SK-N-SH (cell line): Measurements from ENCODE around the gene NRDC. TPM values are rescaled to one million over a fixed set of nuclear protein-coding genes. Genes with fewer than 3 reads are reported as not detected.

Experiments
- CTCF ChIA-PET: fragments of 300-600, 350-600 bp; formaldehyde crosslinking; extraction: SDS; loops from one replicate; lab custom pipeline; 2021; lab: Yijun Ruan, JAX
- POLR2A ChIA-PET: fragments of 350-600 bp; sonication (Branson Sonifier 250); formaldehyde crosslinking; extraction: SDS; loops from one replicate; lab custom pipeline; 2020; ENCODE audit warnings: antibody characterized with exemption, inconsistent platforms; lab: Yijun Ruan, JAX
- DNase-seq: peaks from one replicate; pipeline ENCODE4 v3.0.0; 2012
- H2AFZ ChIP-seq: fragments of 200-600 bp; sonication (generic); 2 replicates; pipeline ENCODE4 v1.8.1; 2016; ENCODE audit warnings: antibody characterized with exemption, mild to moderate bottlenecking, low read depth
- H3F3A ChIP-seq: fragments of 200-600 bp; sonication (generic); replicated peaks from 2 replicates; pipeline ENCODE3; 2016; ENCODE audit warnings: antibody characterized with exemption, mild to moderate bottlenecking; ENCODE audit not compliant: insufficient read depth
- H3K27ac ChIP-seq, 2 experiments: fragments of 200-500 bp in 1 of 2; fragments of 200-600 bp in 1 of 2; sonication (Bioruptor generic) in 1 of 2; sonication (generic), shearing (Covaris generic) in 1 of 2; 2 replicates each; pipeline versions ENCODE4 v1.5.1 to v1.6.1; 2014 to 2016; ENCODE audit warnings: low read depth in 2 of 2, inconsistent platforms in 1 of 2, low read length in 1 of 2, mild to moderate bottlenecking in 1 of 2, mixed read lengths in 1 of 2
- H3K27me3 ChIP-seq: fragments of 200-600 bp; sonication (generic), shearing (Covaris generic); 2 replicates; pipeline ENCODE4 v1.6.1; 2016; ENCODE audit warnings: mixed run types; ENCODE audit not compliant: insufficient read depth
- H3K36me3 ChIP-seq, 2 experiments: fragments of 200-500 bp in 1 of 2; fragments of 200-600 bp in 1 of 2; sonication (Bioruptor generic) in 1 of 2; sonication (generic) in 1 of 2; replicated peaks in 1 of 2; 2 replicates each; pipeline versions ENCODE3 to v1.5.1; 2014 to 2016; ENCODE audit warnings: low read length in 1 of 2, mild to moderate bottlenecking in 1 of 2; ENCODE audit not compliant: insufficient read depth in 2 of 2, control insufficient read depth in 1 of 2
- H3K4me1 ChIP-seq, 2 experiments: fragments of 200-500 bp in 1 of 2; fragments of 200-600 bp in 1 of 2; sonication (Bioruptor generic) in 1 of 2; sonication (generic), shearing (Covaris generic) in 1 of 2; 2 replicates each; pipeline versions ENCODE4 v1.5.1 to v1.6.1; 2014 to 2016; ENCODE audit warnings: low read depth in 1 of 2, low read length in 1 of 2, mixed run types in 1 of 2; ENCODE audit not compliant: insufficient read depth in 2 of 2, control insufficient read depth in 1 of 2
- H3K4me2 ChIP-seq: fragments of 200-600 bp; sonication (generic), shearing (Covaris generic); 2 replicates; pipeline ENCODE4 v1.6.1; 2017; ENCODE audit warnings: mixed run types
- H3K4me3 ChIP-seq, 2 experiments: fragments of 200-500 bp in 1 of 2; fragments of 200-600 bp in 1 of 2; sonication (Bioruptor generic) in 1 of 2; sonication (generic), shearing (Covaris generic) in 1 of 2; 2 replicates each; pipeline versions ENCODE4 v1.5.1 to v1.8.1; 2014 to 2016; ENCODE audit warnings: low read depth in 2 of 2, inconsistent platforms in 1 of 2, low read length in 1 of 2, mild to moderate bottlenecking in 1 of 2, mixed read lengths in 1 of 2, moderate library complexity in 1 of 2
- H3K79me2 ChIP-seq: fragments of 200-600 bp; sonication (generic); 2 replicates; pipeline ENCODE4 v1.8.1; 2017; ENCODE audit warnings: mild to moderate bottlenecking; ENCODE audit not compliant: insufficient read depth
- H3K9ac ChIP-seq: fragments of 200-600 bp; sonication (generic); 2 replicates; pipeline ENCODE4 v1.6.1; 2017; ENCODE audit warnings: mixed run types
- H3K9me2 ChIP-seq: fragments of 200-600 bp; sonication (generic); 2 replicates; pipeline ENCODE4 v1.6.1; 2017; ENCODE audit warnings: mixed run types
- H3K9me3 ChIP-seq: fragments of 200-600 bp; sonication (generic); 2 replicates; pipeline ENCODE4 v1.6.1; 2017; ENCODE audit warnings: mixed run types, mild to moderate bottlenecking, moderate library complexity
- H4K20me1 ChIP-seq: fragments of 200-600 bp; sonication (generic); 2 replicates; pipeline ENCODE4 v1.6.1; 2017; ENCODE audit warnings: mild to moderate bottlenecking, mixed run types; ENCODE audit not compliant: insufficient read depth
- ELF1 ChIP-seq: IDR thresholded peaks from 2 replicates; pipeline ENCODE4 v1.4.0; 2012
- EZH2phosphoT487 ChIP-seq: fragments of 200-600 bp; sonication (generic); IDR thresholded peaks from 2 replicates; pipeline ENCODE4 v1.6.1; 2017; ENCODE audit warnings: low read depth, mixed run types, mild to moderate bottlenecking, antibody characterized with exemption, moderate library complexity, borderline replicate concordance
- FOSL2 ChIP-seq: IDR thresholded peaks from 2 replicates; pipeline ENCODE4 v1.4.0; 2012; ENCODE audit warnings: low read depth, mild to moderate bottlenecking, moderate library complexity, borderline replicate concordance
- FOXJ3 ChIP-seq: sonication (generic); formaldehyde crosslinking; IDR thresholded peaks from 2 replicates; pipeline ENCODE4 v1.5.1; 2020; ENCODE audit warnings: mild to moderate bottlenecking, missing genetic modification reagents
- GATA2 ChIP-seq: sonication (generic); formaldehyde crosslinking; IDR thresholded peaks from 2 replicates; pipeline ENCODE4 v1.5.0; 2020; ENCODE audit warnings: mild to moderate bottlenecking, missing genetic modification reagents
- NRF1 ChIP-seq: IDR thresholded peaks from 2 replicates; pipeline ENCODE4 v1.6.1; 2012; ENCODE audit warnings: low read depth, mild to moderate bottlenecking, low read length
- RCOR1 ChIP-seq: fragments of 150-350 bp; IDR thresholded peaks from 2 replicates; pipeline ENCODE4 v1.6.1; 2017; ENCODE audit warnings: antibody characterized with exemption, low read length
- RFX5 ChIP-seq: IDR thresholded peaks from 2 replicates; pipeline ENCODE4 v1.6.1; 2012; ENCODE audit warnings: mild to moderate bottlenecking, improper control_type of control experiment, low read length
- RXRA ChIP-seq: IDR thresholded peaks from 2 replicates; pipeline ENCODE4 v1.4.0; 2012; ENCODE audit warnings: low read depth, mild to moderate bottlenecking, borderline replicate concordance
- SIN3A ChIP-seq: IDR thresholded peaks from 2 replicates; pipeline ENCODE4 v1.6.1; 2012; ENCODE audit warnings: low read depth, mild to moderate bottlenecking, low read length, moderate library complexity, borderline replicate concordance
- TAF1 ChIP-seq: IDR thresholded peaks from 2 replicates; pipeline ENCODE4 v1.6.1; 2012; ENCODE audit warnings: low read depth, mild to moderate bottlenecking, low read length, moderate library complexity, borderline replicate concordance
- TCF12 ChIP-seq: IDR thresholded peaks from 2 replicates; pipeline ENCODE4 v1.4.0; 2012
- TEAD4 ChIP-seq: IDR thresholded peaks from 2 replicates; pipeline ENCODE4 v1.4.0; 2012; ENCODE audit warnings: mild to moderate bottlenecking, borderline replicate concordance; ENCODE audit not compliant: insufficient read depth
- YY1 ChIP-seq: IDR thresholded peaks from 2 replicates; pipeline ENCODE4 v1.4.0; 2012; ENCODE audit warnings: low read depth, mild to moderate bottlenecking
- WGBS: methylation state at CpG from one replicate; pipeline ENCODE4 v1.1.6; 2017; ENCODE audit warnings: low lambda C conversion rate; 5-methylcytosine and 5-hydroxymethylcytosine counted together
- polyA plus RNA-seq, 3 experiments: library from polyadenylated mRNA; depleted of rRNA; stranded (reverse); fragments of >200 nt; gene quantifications; 2 replicates each; pipeline ENCODE4 v1.2.3, GENCODE V29; 2012
- TF ChIP-seq, protein P1 (sequence below): IDR thresholded peaks from 2 replicates; pipeline ENCODE4 v1.6.1; 2012; ENCODE audit warnings: mild to moderate bottlenecking, low read depth, low read length, moderate library complexity
- TF ChIP-seq, protein P2 (sequence below): IDR thresholded peaks from 2 replicates; pipeline ENCODE4 v1.4.0; 2012; ENCODE audit warnings: low read depth, borderline replicate concordance

NRDC gene
- polyA plus RNA-seq, 1 of the 3 experiments (the other 2 are of a cell fraction), result 84.8 TPM

- Histone ChIP-seq H3K79me2 (peaks cover 91% of the 10 kb centered on the region), H3K9me2 (no peaks in the 10 kb centered on the region), H3K9me3 (no peaks in the 10 kb centered on the region), H3K27ac (no peak overlapping the region), H3F3A (peaks cover 13% of the 10 kb centered on the region), H3K4me2 (no peak overlapping the region), H2AFZ (no peak overlapping the region), H4K20me1 (peaks cover 4% of the 10 kb centered on the region; the same call in 1 of the 2 replicates), H3K36me3 (peaks cover 0 to under 1% of the 10 kb centered on the region in 2 experiments), H3K27me3 (no peaks in the 10 kb centered on the region), H3K4me3 (no peak overlapping the region), H3K4me1 (peaks cover 7 to 36% of the 10 kb centered on the region in 2 experiments; a peak in 3 of 4 replicates), H3K9ac (no peak overlapping the region)
- no peak for DNase-seq
- WGBS, result 96% methylated on average over 31 of the region's 42 CpGs
- TF ChIP-seq FOSL2, result no peak
- no peak for TF ChIP-seq NRF1
- no peak for TF ChIP-seq TEAD4
- ChIA-PET CTCF (interaction anchor here (1.2 kb wide), 1 partner anchor 340 kb away, joined by 3 read pairs; no protein-coding TSS in a partner anchor), POLR2A (interaction anchor here (0.6 kb wide), 1 partner anchor 35 kb away, joined by 4 read pairs; no protein-coding TSS in a partner anchor)
Measured at GRCh38 chr1:51847294-51847920, 31.1 kb downstream of the NRDC start.

GRCh38 chr1:51843948-51844347 is 34.6 kb downstream of the NRDC start:
- H3F3A ChIP-seq, result peaks cover 9% of the 10 kb centered on the region
- H3K9me2 ChIP-seq, result no peaks in the 10 kb centered on the region
- H3K27me3 ChIP-seq, result no peaks in the 10 kb centered on the region
- peaks cover 3 to 19% of the 10 kb centered on the region in 2 experiments for H3K36me3 ChIP-seq
- peaks cover 83% of the 10 kb centered on the region for H3K79me2 ChIP-seq
- POLR2A ChIA-PET, result no interaction called here
- WGBS, result 93% methylated on average over 4 of the region's 4 CpGs
- no peak overlapping the region for H3K4me2 ChIP-seq
- CTCF ChIA-PET, result interaction anchor here (1.6 kb wide), 1 partner anchor 16 kb away, joined by 3 read pairs; no protein-coding TSS in a partner anchor
- 0 out of 2 replicates have a peak, but pooled peaks cover 17% of the 10 kb centered on the region for H4K20me1 ChIP-seq
- H3K27ac ChIP-seq, result no peak overlapping the region
- no peak overlapping the region for H3K9ac ChIP-seq
- no peak overlapping the region for H3K4me3 ChIP-seq
- no peak overlapping the region for H2AFZ ChIP-seq
- peak; percentile 10 for DNase-seq
- H3K4me1 ChIP-seq, result peaks cover 0 to 34% of the 10 kb centered on the region in 2 experiments; a peak in 2 of 4 replicates
- H3K9me3 ChIP-seq, result no peaks in the 10 kb centered on the region
- TF ChIP-seq SIN3A (no peak), TAF1 (no peak), NRF1 (no peak), RCOR1 (no peak), ELF1 (no peak), TCF12 (no peak), RFX5 (no peak), RXRA (no peak), TEAD4 (no peak), YY1 (no peak), GATA2 (CRISPR knock-in tag) (no peak), FOXJ3 (no peak), EZH2phosphoT487 (no peak)
- TF ChIP-seq, protein P1, sequence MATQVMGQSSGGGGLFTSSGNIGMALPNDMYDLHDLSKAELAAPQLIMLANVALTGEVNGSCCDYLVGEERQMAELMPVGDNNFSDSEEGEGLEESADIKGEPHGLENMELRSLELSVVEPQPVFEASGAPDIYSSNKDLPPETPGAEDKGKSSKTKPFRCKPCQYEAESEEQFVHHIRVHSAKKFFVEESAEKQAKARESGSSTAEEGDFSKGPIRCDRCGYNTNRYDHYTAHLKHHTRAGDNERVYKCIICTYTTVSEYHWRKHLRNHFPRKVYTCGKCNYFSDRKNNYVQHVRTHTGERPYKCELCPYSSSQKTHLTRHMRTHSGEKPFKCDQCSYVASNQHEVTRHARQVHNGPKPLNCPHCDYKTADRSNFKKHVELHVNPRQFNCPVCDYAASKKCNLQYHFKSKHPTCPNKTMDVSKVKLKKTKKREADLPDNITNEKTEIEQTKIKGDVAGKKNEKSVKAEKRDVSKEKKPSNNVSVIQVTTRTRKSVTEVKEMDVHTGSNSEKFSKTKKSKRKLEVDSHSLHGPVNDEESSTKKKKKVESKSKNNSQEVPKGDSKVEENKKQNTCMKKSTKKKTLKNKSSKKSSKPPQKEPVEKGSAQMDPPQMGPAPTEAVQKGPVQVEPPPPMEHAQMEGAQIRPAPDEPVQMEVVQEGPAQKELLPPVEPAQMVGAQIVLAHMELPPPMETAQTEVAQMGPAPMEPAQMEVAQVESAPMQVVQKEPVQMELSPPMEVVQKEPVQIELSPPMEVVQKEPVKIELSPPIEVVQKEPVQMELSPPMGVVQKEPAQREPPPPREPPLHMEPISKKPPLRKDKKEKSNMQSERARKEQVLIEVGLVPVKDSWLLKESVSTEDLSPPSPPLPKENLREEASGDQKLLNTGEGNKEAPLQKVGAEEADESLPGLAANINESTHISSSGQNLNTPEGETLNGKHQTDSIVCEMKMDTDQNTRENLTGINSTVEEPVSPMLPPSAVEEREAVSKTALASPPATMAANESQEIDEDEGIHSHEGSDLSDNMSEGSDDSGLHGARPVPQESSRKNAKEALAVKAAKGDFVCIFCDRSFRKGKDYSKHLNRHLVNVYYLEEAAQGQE, result no peak
- TF ChIP-seq, protein P2, sequence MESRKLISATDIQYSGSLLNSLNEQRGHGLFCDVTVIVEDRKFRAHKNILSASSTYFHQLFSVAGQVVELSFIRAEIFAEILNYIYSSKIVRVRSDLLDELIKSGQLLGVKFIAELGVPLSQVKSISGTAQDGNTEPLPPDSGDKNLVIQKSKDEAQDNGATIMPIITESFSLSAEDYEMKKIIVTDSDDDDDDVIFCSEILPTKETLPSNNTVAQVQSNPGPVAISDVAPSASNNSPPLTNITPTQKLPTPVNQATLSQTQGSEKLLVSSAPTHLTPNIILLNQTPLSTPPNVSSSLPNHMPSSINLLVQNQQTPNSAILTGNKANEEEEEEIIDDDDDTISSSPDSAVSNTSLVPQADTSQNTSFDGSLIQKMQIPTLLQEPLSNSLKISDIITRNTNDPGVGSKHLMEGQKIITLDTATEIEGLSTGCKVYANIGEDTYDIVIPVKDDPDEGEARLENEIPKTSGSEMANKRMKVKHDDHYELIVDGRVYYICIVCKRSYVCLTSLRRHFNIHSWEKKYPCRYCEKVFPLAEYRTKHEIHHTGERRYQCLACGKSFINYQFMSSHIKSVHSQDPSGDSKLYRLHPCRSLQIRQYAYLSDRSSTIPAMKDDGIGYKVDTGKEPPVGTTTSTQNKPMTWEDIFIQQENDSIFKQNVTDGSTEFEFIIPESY, result no peak
- TF ChIP-seq, all 33 proteins: peak for 0
